ENCODE data around the gene EPN1. TPM values are rescaled to one million over a fixed set of nuclear protein-coding genes. Genes with fewer than 3 reads are reported as not detected.

EPN1 gene
- polyA plus RNA-seq, 1 donor (not counting 4 experiments of a cell fraction or from before 2014, with no cell fraction given), result 23.3 TPM

- no peak for FAIRE-seq
- no peak for TF ChIP-seq CTCF (optimal IDR thresholded peaks at IDR 0.05 in 1 of 3, IDR thresholded peaks at IDR 0.05 in 1 of 3, conservative IDR thresholded peaks at IDR 0.05 in 1 of 3; ENCODE audit: extremely low read depth in 1 of 3, insufficient read depth in 2 of 3, low read length in 3 of 3)
- H2AFZ ChIP-seq (ENCODE audit: control insufficient read depth, low read length), result no peak overlapping the region
- H3K9ac ChIP-seq (ENCODE audit: control insufficient read depth, extremely low read depth, insufficient read depth, low read length), result no peak overlapping the region
- H3K4me2 ChIP-seq (ENCODE audit: control insufficient read depth, extremely low read depth, insufficient read depth, low read depth, low read length), result no peak overlapping the region
- DNase-seq (ENCODE audit: low read depth, low spot score), result no peak
- no peaks in the 10 kb centered on the region for H3K9me1 ChIP-seq (ENCODE audit: control insufficient read depth, extremely low read depth, insufficient read depth, low read length)
- H4K20me1 ChIP-seq (ENCODE audit: control insufficient read depth, extremely low read depth, insufficient read depth, low read length), result no peaks in the 10 kb centered on the region
- no peaks in the 10 kb centered on the region for H3K79me2 ChIP-seq (ENCODE audit: control insufficient read depth, insufficient read depth, low read length)
- H3K36me3 ChIP-seq (ENCODE audit: control insufficient read depth in 2 of 2, extremely low read depth in 1 of 2, insufficient read depth in 2 of 2, low read length in 2 of 2), result peaks cover 8 to 37% of the 10 kb centered on the region in 2 experiments
- H3K27ac ChIP-seq (ENCODE audit: control insufficient read depth, insufficient read depth, low read length), result no peak overlapping the region
- no peaks in the 10 kb centered on the region for H3K9me3 ChIP-seq (ENCODE audit: control insufficient read depth, low read depth, low read length)
- dilution Hi-C loops (cut with MboI; ENCODE audit: extremely low pct_ligation_motif_present, low sequenced_read_pairs), result no loop called here
- H3K4me1 ChIP-seq (ENCODE audit: control insufficient read depth, extremely low read depth, insufficient read depth, low read length), result no peaks in the 10 kb centered on the region
- H3K27me3 ChIP-seq (ENCODE audit: control insufficient read depth, extremely low read depth, insufficient read depth, low read length), result no peaks in the 10 kb centered on the region
- no peak overlapping the region for H3K4me3 ChIP-seq (ENCODE audit: control insufficient read depth in 2 of 3, extremely low read depth in 1 of 3, insufficient read depth in 2 of 3, low read depth in 1 of 3, low read length in 3 of 3)
Measured at GRCh38 chr19:55697069-55697440, 22.0 kb downstream of the EPN1 start.

- no peak overlapping the region for H3K27ac ChIP-seq (ENCODE audit: control insufficient read depth, insufficient read depth, low read length)
- no peak for FAIRE-seq
- dilution Hi-C loops (cut with MboI; ENCODE audit: extremely low pct_ligation_motif_present, low sequenced_read_pairs), result no loop called here
- H3K4me2 ChIP-seq (ENCODE audit: control insufficient read depth, extremely low read depth, insufficient read depth, low read depth, low read length), result no peak overlapping the region
- H3K36me3 ChIP-seq (ENCODE audit: control insufficient read depth in 2 of 2, extremely low read depth in 1 of 2, insufficient read depth in 2 of 2, low read length in 2 of 2), result peaks cover 8 to 37% of the 10 kb centered on the region in 2 experiments
- H3K9ac ChIP-seq (ENCODE audit: control insufficient read depth, extremely low read depth, insufficient read depth, low read length), result no peak overlapping the region
- H3K79me2 ChIP-seq (ENCODE audit: control insufficient read depth, insufficient read depth, low read length), result no peaks in the 10 kb centered on the region
- H3K9me1 ChIP-seq (ENCODE audit: control insufficient read depth, extremely low read depth, insufficient read depth, low read length), result no peaks in the 10 kb centered on the region
- TF ChIP-seq EZH2 (IDR thresholded peaks at IDR 0.05; ENCODE audit: low read length), result no peak
- TF ChIP-seq CTCF (optimal IDR thresholded peaks at IDR 0.05 in 1 of 3, IDR thresholded peaks at IDR 0.05 in 1 of 3, conservative IDR thresholded peaks at IDR 0.05 in 1 of 3; ENCODE audit: extremely low read depth in 1 of 3, insufficient read depth in 2 of 3, low read length in 3 of 3), result no peak
- no peaks in the 10 kb centered on the region for H3K27me3 ChIP-seq (ENCODE audit: control insufficient read depth, extremely low read depth, insufficient read depth, low read length)
- H3K4me1 ChIP-seq (ENCODE audit: control insufficient read depth, extremely low read depth, insufficient read depth, low read length), result no peaks in the 10 kb centered on the region
- no peak overlapping the region for H2AFZ ChIP-seq (ENCODE audit: control insufficient read depth, low read length)
- H3K4me3 ChIP-seq (ENCODE audit: control insufficient read depth in 2 of 3, extremely low read depth in 1 of 3, insufficient read depth in 2 of 3, low read depth in 1 of 3, low read length in 3 of 3), result no peak overlapping the region
- H3K9me3 ChIP-seq (ENCODE audit: control insufficient read depth, low read depth, low read length), result no peaks in the 10 kb centered on the region
- DNase-seq (ENCODE audit: low read depth, low spot score), result no peak
- H4K20me1 ChIP-seq (ENCODE audit: control insufficient read depth, extremely low read depth, insufficient read depth, low read length), result no peaks in the 10 kb centered on the region
Measured at GRCh38 chr19:55697698-55698097, 22.7 kb downstream of the EPN1 start.
